MM.1S (cell line): ENCODE results near the gene ABCC3.

Experiments used
- CTCF ChIP-seq: fragments of 300-600 bp; sonication (generic); IDR thresholded peaks from 2 replicates; pipeline ENCODE4 v1.5.1; 2016; ENCODE audit warnings: antibody characterized with exemption, low read length, mixed read lengths
- EZH2phosphoT487 ChIP-seq: fragments of 300-600 bp; sonication (generic); IDR thresholded peaks from 2 replicates; pipeline ENCODE4 v1.6.1; 2018; ENCODE audit warnings: antibody characterized with exemption, low read length

DNA sequence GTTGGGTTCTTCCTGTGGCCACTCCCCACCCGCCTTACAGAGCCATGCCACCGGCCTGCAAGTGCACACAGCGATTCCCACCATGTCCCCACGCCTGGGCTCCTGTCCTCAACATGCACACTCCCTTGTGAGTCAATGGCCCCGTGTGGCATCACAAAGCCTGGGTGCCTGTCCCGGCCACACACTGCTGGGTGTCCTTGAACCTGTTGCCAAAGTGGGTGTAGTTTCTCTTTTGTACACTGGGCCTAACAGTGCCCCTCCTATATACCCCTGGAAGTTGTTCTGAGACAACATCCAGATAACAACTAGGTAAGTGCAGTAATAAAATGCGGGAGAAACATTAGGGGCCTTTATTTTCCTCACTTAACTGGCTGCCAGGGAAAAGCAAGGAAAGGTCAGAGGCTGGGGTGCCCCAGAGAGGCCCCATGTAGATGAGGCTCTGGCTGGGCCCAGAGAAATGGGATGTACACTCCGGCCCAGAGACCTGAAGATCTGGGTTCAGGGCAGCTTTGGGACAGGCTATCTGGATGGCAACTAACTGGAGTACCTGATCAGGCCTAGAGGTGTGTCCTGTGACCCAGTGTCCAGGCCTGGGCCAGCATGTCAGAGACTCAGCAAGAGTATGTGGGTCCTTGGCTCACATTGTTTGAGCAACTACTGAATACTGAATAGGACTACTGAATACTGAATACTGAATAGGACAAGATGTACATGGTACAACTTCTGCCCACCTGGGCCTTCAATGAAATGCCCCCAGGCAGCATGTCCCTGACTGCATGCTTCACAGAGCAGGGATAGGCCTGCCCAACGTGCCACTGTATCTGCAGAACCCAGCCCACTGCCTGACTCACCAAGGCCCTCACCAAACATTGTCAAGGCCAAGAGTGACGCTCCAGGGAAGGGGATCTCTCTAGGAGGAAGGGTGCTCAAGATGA lies 8.3 kb downstream of the ABCC3 start:
- TF ChIP-seq CTCF (no peak), EZH2phosphoT487 (no peak)
